ENCODE measurements around the gene NAA50.

- TF ChIP-seq POLR2A (IDR thresholded peaks at IDR 0.05) (no peak), CTCF (IDR thresholded peaks at IDR 0.05) (no peak)
Measured at GRCh38 chr3:113747283-113748046, 1.4 kb upstream of the NAA50 start.

Measured in lower leg skin (tissue), 3 donors.